NB4 (cell line): ENCODE data around the gene JDP2.

Source experiments
- TF ChIP-seq, protein P1 (sequence below): IDR thresholded peaks from one replicate; pipeline ENCODE4 v1.5.1; 2012; ENCODE audit warnings: low read depth, low read length
- TF ChIP-seq, protein P2 (sequence below): IDR thresholded peaks from 2 replicates; pipeline ENCODE4 v1.6.1; 2011; ENCODE audit warnings: low read depth, low read length

DNA sequence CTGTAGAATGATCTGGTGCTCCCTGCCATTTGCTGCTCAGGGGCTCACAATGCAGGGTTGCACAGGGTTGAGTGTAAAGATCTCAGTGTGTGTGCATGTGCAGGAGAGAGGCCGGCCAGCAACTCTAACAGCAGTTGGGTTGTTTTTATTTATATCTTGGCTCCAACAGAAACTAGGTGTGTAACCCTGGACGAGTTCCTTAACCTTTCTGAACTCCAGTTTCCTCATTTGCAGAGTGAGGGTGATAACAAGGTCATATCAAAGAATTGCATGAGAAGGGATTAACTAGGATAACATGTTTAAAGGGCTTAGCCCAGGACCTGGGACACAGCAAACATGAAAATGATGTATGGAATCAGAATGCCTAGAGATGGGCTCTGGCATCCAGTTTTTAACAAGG is 14.8 kb upstream of the JDP2 start:
- TF ChIP-seq, protein P1, sequence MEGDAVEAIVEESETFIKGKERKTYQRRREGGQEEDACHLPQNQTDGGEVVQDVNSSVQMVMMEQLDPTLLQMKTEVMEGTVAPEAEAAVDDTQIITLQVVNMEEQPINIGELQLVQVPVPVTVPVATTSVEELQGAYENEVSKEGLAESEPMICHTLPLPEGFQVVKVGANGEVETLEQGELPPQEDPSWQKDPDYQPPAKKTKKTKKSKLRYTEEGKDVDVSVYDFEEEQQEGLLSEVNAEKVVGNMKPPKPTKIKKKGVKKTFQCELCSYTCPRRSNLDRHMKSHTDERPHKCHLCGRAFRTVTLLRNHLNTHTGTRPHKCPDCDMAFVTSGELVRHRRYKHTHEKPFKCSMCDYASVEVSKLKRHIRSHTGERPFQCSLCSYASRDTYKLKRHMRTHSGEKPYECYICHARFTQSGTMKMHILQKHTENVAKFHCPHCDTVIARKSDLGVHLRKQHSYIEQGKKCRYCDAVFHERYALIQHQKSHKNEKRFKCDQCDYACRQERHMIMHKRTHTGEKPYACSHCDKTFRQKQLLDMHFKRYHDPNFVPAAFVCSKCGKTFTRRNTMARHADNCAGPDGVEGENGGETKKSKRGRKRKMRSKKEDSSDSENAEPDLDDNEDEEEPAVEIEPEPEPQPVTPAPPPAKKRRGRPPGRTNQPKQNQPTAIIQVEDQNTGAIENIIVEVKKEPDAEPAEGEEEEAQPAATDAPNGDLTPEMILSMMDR: no peak
- TF ChIP-seq, protein P2, sequence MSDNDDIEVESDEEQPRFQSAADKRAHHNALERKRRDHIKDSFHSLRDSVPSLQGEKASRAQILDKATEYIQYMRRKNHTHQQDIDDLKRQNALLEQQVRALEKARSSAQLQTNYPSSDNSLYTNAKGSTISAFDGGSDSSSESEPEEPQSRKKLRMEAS: no peak
